HG03575 (cell line): ENCODE results near the gene KRT37.
"Not testable (repeated sequence)": the region's sequence is repeated elsewhere in the genome, so short reads cannot be mapped to it uniquely, and the experiment has no call there.

ENCODE experiments used
- ATAC-seq: cut with Tn5 transposase; IDR thresholded peaks from one replicate; pipeline ENCODE4 v1.9.1; 2021; ENCODE audit not compliant: unreplicated experiment, insufficient number of reproducible peaks, low FRiP score; ENCODE audit errors: extremely low read depth

Gene KRT37

DNA sequence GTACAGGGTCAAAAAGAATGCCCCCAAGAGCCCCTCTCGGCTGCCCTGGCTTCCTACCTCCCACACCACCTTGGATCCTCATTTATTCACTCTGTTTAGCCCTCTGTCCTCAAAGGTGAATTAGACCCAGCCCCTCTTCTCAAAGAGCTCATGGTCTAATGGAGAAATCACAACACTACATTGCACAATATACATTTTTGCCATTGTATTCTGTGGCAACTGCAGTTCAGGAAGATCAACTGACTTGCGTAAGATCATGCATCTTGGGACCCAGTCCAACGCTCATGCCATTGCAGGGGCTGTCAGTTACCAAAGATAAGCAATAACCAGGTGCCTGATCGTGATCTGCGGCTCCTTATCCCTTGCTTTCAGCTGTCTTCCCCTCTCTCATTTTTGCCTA is 15.0 kb upstream of the KRT37 start:
- ATAC-seq = no peak

DNA sequence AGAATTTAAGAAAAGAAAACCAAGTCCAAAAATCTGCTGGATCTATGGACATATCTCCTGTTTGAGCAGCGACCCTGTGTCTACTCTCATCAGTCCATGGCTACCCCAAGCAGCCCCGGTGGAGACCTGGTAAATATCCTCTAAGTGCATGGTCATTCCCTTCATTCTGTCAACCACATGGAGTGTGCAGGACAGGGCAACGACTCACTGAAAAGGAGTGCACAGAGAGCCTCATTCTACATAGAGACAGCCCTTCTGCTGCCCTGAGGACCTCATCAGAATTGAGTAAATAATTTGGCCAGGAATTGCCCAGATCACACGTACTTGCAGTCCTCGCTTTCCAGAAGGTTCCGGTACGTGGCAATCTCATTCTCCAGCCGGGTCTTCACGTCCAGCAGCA is 13.4 kb upstream of the KRT37 start:
- no peak for ATAC-seq

DNA sequence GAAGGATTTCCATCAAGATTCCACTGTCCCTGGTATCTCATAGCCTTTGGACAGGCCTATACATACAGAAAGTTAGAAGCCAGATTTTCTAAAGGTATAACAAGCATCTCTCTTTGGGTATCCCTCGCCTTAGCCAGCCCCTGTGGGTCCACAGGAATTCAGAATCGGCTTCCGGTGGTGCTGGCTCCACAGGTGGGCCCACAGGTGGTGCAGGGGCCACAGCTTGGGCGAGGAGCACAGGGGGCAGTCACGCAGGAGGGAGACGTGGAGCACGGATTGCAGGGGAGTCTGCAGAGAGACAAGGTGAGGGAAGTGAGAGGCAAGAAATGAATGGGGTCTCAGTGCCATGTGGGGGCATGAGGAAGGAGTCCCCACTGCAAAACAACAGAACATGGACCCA is 12.9 kb upstream of the KRT37 start:
- no peak for ATAC-seq

DNA sequence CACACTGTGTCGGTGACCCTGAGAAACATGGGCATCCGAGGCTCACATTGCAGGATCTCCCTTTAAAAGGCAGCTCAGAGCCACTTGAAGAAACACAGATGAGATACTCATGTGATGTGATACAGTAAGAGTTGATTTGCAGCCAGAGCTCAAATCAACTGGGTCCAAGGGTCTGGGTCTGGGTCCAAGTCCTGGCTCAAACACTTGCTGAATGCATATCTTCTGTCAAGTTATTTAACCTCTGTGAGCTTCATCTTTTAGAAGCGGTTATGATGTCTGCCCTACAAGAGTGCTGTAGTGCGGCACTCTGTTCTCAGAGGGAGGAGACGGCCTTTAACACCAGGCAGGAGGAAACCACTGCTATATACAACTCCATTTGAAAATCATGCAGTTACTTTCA is 10.0 kb upstream of the KRT37 start:
- ATAC-seq = no peak

DNA sequence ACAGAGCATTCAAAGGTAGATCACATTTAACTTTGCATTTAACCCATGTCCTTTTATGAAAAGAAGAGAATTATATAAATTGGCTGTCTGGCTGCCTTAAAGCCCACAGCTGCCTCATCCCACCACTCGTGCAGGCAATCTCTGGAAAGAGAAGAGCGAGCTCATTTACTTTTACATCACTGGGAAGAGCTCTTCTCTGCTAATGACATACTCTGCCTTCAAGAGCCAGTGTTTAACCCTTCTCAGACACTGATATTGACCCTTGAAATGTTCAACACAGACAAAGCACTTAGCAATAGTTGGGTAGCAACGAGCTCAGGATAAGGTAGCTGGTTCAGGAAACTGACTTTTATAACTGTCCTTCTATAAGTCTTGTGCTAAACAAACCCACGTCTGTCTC is 9.6 kb upstream of the KRT37 start:
- no peak for ATAC-seq

DNA sequence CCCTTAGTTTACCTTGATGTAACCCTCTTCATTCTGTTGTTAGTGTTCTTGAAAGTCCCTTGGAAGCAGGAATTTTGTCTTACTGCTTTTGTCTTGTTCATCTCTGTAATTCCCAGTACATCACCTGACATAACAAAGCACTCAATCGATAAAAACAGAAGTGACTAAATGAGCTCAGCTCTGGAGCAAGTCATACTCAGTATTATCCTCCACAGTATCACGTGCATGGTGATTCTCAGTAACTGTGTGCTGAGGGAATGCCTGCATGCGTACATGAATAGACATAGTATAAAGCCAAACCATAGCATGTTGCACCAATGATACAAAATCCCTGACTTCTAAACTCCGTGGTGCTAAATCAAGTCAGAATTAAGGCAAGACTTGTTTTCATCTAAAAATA is 9.2 kb upstream of the KRT37 start:
- no peak for ATAC-seq

DNA sequence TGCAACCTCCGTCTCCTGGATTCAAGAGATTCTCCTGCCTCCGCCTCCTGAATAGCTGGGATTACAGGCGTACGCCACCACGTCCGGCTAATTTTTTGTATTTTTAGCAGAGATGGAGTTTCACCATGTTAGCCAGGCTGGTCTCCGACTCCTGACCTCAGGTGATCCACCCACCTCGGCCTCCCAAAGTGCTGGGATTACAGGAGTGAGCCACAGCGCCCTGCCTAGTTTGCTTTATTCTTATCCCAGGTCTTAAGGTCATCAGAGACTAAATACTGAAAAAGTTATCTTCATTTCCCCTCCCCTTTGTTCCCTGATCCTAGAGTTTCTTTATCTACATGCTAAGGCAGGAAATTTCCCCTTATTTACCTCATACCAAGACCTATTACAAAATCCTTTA is 6.0 kb upstream of the KRT37 start:
- ATAC-seq = not testable (repeated sequence)

DNA sequence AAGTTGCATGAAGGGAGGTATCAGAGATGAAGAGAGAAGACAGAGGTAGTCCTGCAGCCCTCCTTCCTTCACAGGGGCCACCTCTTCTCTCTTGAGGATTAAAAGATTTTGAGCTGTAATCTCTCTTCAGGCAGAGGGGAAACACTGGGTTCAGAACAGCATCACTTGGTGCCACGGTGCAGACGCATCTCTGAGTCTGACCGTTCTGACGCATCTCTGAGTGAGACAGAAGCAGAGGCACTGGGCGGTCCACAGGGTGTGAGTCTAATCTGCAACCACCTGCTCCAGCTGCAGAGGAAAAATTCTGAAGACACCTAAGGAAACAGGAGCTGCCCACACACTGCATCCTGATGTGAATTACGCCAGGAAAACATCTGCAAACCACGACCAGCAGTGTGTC is 5.3 kb upstream of the KRT37 start:
- ATAC-seq = no peak

DNA sequence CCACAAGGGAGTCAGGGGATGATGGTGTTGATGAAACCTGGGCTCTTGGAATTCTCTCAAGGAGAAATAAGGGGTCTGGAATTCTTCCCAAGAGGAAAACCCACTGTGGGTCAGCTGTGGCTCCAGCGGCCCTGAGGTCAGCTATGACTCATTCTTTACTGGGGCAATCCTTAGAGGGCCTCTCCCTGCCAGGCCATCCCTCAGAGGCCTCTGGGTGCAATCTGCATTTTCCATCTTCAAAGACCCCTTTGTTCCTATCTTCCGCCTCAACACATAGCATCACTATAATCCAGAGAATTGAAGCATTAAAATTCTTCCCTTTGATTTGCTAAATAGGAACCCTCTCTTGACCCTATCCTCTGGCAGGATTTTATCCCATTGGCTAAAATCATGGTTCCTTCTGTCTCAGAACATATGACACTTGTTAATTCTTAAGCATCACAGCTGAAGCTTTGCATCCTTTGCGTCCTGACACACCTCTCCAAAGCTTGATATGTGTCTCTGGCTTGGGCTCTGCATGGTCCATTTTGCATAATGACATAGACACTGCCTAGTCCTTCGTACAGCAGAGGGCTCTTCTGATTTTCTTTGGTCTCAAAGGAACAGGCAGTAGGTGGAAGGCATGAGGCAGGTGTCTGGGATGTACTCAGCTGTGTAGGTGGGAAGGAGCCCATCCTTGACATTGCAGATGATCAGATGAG is 4.4 kb upstream of the KRT37 start:
- ATAC-seq = no peak

DNA sequence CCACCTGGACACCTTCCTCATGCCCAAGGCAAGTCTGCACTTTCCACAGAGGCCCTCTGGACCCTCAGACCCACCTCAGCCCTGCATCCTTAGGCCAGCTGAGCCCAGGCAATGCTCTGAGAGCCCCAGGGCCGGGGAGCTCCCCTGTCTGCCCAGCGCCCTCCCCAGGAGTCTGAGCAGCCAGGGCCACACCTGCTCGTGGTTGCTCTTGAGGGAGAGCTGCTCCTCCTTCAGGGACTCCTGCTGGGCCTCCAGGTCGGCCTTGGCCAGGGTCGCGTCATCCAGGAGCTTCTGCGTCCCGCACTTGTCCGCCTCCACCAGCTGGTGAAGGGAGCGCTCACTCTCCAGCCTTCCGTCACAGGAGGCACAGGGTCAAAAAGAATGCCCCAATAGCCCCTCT is 1.8 kb downstream of the KRT37 start:
- not testable (repeated sequence) for ATAC-seq

DNA sequence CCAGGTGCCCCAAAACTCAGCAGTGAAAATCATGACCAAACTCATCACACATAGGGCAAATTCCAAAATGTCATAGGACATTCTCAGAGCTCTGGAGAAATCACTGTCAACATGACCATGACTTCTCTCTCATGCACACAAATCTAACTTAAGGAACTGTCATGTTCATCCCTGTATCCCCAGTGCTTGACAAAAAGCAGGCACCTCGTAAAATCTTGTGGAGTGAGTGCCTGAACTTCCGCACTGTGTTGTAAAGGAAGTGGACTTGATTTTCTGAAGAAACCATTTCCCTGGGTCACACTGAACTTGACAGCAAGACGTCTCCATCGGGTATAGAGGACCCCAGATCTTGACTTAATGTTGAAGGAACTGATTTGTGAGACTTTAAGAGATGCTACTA is 2.8 kb downstream of the KRT37 start:
- ATAC-seq = no peak

DNA sequence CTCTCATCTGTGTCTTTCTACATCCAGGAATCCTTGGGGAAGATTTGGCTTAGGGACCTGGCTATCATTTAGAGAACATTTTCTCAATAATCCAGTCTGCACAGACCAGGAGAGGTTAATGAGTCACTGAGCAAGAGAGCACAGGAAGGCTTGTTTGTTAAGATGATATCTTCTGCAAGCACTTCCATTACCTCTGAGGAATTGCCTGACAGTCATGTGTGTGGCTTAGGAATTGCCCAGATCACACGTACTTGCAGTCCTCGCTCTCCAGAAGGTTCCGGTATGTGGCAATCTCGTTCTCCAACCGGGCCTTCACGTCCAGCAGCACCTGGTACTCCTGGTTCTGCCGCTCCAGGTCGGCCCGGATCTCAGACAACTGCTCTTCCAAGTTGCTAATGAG is 3.3 kb downstream of the KRT37 start:
- ATAC-seq = no peak

DNA sequence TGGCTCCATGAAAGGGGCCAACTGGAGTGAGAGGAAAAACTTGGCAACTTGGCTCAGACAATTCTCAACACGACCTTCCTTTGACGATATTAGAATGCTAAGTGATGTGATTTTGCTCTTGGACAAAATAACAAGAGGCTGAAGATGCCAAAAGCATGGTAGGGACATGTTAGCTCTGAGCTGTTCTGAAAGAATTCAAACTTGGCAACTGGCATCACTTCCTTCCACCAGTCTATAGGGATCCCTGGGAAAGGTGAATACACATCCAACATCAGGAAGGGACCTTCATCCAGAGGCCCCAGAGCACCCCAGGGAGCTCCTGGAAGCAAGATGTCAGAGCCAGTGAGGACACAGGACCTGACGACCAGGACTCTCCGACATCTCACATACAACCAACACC is 4.3 kb downstream of the KRT37 start:
- no peak for ATAC-seq

DNA sequence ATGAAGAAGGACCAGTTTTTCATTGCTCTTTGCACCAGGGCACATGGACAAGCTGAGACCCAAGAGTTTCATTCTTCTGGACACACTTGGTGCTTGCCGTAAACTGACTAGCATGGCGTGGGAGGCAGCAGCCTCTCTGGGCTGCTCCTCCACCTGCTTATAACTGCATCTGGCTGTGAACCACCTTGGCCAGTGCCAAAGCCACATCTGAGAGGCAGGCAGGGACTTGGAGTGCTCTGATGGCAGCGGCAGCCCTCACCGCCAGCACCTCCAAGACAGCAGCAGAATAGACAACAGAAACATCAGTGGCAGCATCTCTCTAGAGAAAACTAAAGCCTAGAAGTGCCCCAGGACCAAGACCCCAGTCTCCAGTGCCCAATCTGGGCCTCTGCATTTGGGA is 4.7 kb downstream of the KRT37 start:
- no peak for ATAC-seq

DNA sequence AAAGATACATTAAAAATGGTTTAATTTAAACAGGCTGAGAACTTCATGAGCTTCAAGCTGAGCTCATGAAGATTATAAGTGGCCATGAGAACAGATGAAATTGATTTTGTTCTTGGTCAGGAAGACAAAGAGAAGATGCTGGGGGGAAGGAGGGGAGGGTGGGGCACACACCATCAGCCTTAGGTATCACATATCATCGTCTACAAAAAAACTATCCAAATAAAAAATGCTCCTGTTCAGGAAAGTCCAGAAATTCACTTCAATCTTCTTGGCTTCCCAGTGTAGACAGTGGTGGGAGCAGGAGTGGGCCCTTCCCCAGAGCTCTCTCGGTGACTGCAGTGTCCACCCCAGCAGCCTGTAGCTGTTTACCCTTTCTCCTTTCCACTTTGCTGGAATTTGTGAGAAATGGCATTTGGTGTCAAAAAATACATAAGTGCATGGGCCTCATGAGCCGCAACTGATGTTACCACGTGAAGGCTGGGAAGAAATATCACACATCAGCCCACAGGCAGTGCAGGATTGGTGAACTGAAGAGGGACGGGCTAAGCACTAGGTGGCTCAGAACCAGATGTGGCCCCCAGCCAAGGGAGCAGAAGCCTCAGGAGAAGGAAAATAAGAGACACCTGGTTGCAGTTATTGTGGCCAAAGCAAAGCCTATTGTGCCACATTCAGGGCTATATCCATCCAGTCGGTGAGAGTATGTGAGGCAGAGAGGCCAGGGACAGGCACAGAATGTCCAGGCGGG is 6.1 kb downstream of the KRT37 start:
- no peak for ATAC-seq

DNA sequence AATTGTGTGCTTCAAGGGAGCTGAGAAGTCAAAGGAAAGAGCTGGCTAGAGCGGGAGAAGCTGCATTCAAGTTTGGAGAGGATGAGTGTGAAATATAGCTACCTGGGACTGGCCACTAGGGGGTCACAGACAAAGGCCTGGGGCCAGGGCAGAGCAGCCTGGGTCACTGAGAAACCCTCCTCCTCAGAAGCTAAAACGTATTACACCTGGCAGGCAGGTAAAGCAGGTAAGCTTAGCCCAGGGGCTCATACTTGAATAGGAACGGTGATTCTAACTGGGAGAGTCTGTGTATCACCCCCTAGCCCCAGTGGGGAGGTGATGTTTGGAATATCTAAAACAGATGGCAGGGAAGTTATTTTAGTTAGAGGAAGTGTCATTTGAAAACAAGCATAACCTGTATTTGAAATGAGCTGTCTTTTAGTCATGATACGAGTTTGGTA is 6.8 kb downstream of the KRT37 start:
- no peak for ATAC-seq

DNA sequence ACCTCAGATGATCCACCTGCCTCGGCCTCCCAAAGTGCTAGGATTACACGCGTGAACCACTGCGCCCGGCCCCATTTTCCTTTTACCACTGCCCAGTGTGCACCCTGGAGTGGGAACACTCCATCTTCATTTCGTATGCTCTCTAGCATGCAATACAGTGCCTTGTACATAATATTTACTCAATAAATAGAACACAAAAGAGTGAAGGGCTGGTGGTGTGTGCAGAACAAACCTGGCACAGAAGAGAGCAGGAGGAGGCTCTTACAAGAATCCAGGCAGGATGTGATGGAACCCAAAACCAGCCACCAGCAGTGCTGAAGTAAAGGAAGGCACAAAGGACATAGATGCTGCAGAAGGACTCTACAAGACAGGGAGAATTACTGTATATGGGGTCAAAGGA is 7.3 kb downstream of the KRT37 start:
- ATAC-seq = no peak

DNA sequence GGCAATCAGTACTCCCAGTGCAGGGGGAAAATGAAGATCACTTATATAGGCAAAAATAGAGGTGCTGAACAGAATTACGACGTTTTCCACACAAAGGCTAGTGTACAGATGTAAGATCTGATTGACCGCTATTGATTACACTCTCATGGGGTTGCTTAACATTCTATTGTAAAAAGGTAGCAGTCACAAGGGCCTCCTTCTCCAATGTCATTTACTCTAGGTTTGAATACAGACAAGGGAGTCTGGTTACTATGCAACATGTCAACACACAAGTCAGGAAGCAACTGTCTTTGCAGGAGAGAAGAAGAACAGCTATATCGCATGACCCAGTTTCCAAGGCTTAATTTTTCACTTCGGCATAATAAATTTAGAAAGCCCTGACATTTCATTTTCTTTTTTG is 7.9 kb downstream of the KRT37 start:
- no peak for ATAC-seq

DNA sequence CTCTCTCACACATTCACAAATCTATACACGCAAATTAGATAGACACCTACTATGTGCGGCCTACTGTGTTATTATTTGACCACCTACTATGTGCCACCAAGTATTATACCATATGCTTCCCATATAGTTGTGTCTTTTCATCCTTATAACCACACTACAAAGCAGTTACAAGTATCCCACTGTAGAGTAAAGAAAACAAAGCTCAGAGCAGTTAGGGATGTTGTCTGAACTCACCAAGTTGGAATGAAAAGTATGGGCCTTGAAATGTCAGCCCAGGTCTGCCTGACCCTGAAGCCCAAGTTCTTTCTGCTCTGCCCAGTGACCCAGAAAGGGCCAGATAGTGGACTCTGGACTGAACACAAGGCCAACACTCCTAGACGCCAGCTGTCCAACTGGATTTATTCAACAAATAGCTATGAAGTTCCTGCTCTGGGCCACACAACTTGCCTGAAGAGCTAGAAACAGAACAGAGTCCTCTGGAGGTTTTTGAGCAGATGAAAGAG is 8.5 kb downstream of the KRT37 start:
- ATAC-seq = no peak

DNA sequence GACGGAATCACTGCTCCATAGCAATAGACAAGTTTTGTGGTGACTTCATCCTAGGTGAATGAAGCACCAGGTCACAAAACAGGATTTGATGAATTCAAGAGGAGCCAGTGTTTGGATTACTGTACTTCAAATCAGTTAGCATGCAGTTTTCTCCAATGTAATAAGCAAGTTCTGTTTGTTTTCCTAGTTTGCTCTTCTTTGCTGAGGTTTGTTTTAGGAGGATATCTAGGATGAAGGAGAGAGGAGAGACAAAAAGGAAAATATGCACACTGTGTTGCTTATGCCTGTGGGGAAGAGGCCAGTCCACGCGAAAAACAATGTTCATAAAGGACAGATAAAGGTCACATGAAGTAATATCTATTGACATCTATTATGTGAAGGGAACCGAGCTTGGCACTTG is 9.0 kb downstream of the KRT37 start:
- no peak for ATAC-seq

DNA sequence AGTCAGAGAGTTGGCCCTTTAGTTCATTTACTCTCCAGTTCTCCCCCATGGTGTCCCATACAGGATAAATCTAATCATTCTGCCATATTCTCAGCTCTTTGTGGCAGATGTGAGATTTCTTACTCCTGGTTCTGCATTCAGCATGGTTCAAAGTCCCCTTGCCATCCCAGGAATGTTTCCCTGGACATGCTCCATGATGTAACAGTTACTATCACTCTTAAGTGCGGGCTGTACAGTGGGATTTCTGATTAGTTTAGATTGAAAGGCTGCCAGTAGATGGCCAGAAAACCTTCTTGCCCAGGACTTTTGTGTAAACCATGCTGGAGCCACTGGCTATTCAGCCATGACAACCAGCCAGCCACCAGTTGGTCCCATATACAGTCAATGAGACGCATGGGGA is 10.4 kb downstream of the KRT37 start:
- no peak for ATAC-seq
